Hematopoietic multipotent progenitor cell treated with erythropoietin and hydrocortisone succinate and interleukin-3 and kit ligand, for 15 days (in vitro differentiated cells): ENCODE measurements around the gene BBC3.

Source experiments
- DNase-seq: peaks from one replicate; pipeline ENCODE4 v3.0.0-alpha.2; 2015; ENCODE audit warnings: low spot score

The BBC3 gene

DNA sequence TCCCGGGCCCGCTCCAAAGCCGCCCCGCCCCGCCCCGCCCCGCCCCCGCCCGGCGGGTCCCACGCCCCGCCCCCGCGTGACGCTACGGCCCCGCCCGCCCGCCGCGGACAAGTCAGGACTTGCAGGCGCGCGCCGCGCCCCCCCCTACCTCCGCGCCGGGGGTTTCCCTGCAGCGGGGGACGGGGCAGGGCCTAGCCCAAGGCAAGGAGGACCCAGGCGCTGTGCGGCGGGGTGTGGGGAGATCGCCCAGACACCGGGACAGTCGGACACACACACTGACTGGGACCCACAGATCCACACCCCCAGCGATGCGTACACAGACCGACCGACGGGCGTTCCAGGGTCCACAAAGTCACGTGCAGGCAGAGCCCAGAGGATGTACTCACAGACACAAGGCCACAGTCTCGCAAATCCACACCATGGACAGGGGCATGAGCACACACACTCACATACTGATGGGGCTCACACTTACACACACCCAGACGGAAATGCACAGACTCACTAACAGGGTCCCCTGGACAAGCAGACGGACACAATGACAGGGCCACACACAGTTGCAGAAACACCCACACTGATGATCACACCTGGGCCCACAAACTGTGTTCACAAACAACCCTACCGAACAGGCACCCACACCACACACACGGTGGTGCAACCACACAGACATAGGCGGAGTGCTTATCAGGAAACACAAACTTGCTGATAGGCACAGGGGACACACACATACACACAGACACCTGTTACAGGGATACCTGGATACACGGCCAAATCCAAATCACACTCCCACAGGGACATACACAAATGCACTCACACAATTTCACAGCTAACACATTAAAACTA lies 436 bp upstream of the BBC3 start:
- DNase-seq: peak; percentile 87

DNA sequence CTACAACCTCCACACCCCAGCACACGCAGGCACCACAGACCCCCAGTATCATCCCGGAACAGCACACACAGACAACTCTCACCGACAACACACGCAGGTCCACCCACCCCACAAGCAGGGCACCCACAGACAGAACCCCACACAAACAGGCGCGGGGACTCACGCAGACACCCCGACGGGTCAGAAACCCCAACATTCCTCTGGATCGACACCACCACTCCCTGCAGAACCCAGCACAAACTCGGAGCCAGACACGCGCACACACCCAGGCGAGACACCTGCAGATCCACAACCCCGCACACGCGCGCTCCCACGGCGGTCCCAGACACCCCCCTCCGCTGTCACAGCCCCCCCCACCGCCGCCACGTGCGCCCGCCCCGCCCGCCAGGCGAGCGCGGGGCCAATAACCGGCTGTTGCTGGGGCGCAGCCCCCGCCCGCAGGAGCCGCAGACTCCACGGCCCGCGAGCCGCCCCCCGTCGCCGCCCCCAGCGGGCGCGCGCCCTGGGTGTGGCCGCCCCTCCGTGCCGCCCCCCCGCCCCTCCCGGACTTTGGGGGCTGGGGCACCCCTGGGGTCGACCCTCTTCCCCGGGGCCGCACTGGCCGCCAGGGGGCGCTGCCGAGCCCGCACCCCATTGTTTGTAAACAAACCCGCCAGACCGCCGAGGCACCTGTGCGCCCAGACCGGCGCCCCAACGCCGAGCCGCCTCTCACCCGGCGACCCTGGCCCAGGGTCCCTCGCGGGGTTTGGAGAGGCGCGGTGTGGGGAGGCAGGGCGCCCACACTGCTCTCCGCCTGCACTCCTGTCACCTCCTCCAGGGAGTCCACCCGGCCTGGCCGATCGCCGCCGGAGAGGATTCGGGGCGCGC lies 712 bp downstream of the BBC3 start:
- DNase-seq: peak; percentile 78

DNA sequence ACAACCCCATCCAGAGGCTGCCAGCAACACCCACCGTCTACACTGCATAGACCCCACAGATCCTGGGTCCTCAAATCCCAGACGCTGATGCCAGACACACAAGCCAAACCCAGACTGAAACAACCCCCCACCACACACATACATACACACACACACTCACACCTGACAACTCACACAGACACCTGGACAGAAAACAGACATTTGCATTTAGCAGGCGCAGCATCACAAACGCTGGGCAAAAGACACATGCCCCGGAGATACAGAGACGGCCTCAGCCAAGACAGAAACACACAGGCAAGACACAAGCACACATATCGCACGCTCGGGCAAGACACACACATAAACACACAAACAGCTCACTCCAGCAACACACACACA lies 1.3 kb downstream of the BBC3 start:
- DNase-seq: peak; percentile 52

DNA sequence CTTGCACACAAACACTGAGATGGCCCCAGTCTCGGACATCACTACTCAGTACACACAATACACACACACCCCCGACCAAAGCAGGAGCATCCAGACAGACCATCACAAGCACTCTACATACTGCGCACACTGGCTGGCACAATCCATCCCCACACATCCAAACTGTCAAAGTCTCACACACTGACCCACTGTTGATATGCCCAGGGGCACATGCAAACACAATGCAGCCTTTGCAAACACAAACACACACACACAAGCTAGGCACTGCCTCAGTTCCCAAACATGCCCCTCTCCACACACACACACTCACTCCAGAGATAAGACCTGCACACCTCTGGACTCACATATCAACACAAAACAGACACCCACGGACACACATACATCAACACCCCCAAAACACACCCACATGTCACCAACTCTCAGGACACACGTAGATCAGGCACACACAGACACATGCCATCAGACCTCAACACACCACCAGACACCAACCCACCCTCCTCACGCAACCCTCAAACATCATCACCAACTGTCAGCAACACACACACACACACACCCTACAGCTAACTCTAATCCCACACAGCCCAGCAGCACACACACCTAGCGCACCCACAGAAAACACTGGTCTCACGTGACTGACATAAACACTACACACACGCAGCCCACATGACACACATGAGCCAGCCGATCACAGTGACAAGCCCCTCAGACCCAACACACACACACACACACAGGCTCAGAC lies 1.9 kb downstream of the BBC3 start:
- DNase-seq: peak; percentile 65

DNA sequence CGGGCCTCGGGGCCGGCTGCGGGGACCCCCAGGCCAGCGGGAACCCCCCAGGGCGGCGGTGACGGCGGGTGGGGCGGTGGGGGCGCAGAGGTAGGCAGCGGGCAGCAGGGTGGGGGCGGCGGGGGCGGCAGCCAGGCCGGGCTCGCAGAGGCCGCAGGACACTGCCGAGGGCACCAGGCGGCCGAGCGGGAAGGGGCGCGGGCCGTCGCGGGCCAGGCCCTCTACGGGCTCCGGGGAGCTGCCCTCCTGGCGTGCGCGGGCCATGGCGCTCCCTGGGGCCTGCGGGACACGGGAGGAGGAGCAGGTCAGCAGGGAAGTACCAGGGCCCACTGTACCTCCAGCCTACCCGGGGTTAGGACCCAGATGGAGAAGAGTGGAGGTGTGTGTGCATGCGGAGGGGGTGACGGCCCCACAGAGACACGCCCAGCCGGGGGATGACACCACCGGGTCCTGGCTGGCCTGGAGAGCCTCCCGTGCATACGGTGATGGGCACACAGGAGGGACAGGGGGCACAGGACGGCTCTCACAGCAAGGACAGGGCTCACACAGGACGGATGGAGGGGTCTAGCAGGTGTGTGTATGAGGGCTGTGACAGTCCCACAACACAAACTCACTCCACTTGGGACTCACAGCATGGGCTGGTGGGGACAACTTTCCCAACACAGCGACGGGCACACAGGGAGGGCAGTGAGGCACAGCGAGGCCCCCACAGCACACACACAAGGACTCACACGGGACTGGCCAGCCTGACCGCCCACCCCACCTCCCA lies 2.6 kb downstream of the BBC3 start:
- peak; percentile 69 for DNase-seq

GRCh38 chr19:47227352-47228167 lies 3.4 kb downstream of the BBC3 start:
- peak; percentile 54 for DNase-seq

GRCh38 chr19:47226426-47227351 lies 4.3 kb downstream of the BBC3 start:
- peak; percentile 79 for DNase-seq

- peak; percentile 91 for DNase-seq
Observed at GRCh38 chr19:47225746-47226425, 5.1 kb downstream of the BBC3 start.

DNA sequence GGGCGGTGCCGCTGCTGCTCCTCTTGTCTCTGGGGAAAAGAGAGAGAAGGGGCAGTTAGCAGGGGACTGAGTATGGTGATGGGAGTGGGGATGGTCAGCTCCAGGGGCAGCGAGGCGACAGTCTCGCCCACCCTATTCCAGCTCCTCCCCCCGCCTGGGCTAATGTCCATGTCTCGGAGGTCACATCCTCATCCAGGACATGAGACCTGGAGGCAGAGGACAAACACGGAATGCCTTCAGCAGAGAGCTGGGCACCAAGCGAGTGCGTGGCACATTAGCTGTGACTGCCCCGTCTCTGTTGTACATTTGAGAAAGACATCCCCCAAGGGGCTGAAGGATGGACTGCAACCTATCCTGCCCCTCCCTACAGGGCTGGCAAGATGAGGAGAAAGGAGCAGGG lies 9.1 kb downstream of the BBC3 start:
- no peak for DNase-seq

- DNase-seq: no peak
Observed at GRCh38 chr19:47221080-47221841, 9.7 kb downstream of the BBC3 start.

GRCh38 chr19:47215581-47215980 lies 15.4 kb downstream of the BBC3 start:
- no peak for DNase-seq

DNA sequence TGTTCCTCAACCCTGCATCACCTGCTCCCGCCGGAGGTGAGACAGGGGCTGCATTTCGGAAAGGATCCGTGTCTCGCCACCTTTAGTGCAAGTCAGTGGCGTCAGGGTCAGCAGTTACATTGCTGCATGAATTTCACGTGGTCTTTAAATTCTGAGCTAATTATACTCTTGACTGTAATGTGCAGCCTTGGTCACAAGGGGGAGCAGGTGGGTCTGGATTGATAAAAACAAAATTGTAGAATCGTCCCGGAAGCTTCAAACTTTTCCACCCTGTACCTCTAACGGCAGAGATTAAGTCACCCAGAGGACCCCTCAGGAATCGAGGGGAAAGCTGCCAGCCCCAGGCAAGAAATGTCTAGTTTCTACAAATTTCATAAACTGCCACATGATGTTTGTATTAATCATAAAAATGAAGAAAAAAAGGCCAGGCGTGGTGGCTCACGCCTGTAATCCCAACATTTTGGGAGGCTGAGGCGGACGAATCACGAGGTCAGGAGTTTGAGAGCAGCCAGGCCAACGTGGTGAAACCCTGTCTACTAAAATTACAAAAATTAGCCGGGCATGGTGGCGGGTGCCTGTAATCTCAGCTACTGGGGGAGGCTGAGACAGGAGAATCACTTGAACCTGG lies 20.2 kb downstream of the BBC3 start:
- DNase-seq: peak; percentile 91

GRCh38 chr19:47210180-47210490 lies 20.9 kb downstream of the BBC3 start:
- no peak for DNase-seq

GRCh38 chr19:47209319-47210179 lies 21.4 kb downstream of the BBC3 start:
- DNase-seq: no peak

GRCh38 chr19:47203254-47203653 lies 27.7 kb downstream of the BBC3 start:
- DNase-seq: no peak

- DNase-seq: no peak
Observed at GRCh38 chr19:47200530-47200929, 30.5 kb downstream of the BBC3 start.

GRCh38 chr19:47197141-47197540 lies 33.9 kb downstream of the BBC3 start:
- DNase-seq: no peak
